Measurements from ENCODE around the gene PILRB.
A peak's percentile ranks its signal among the peaks of the same experiment; 100 is the strongest.
"Not testable (repeated sequence)": the region's sequence is repeated elsewhere in the genome, so short reads cannot be mapped to it uniquely, and the experiment has no call there.

PILRB gene

GRCh38 chr7:100358027-100358856 lies at the start of gene PILRB:
Gene PILRB (plus strand): TSS chr7:100358117. CDS start chr7:100358303, 186 bp downstream.
- TF ChIP-seq ZNF274 (IDR thresholded peaks at IDR 0.05; ENCODE audit: low read depth, low read length) = no peak
- no peak within 1 kb of the TSS for H3K4me3 ChIP-seq (ENCODE audit: low read length)

- H3K4me3 ChIP-seq (ENCODE audit: low read length) = not testable (repeated sequence)
Observed at GRCh38 chr7:100318329-100318728, 39.6 kb upstream of the PILRB start.

GRCh38 chr7:100321648-100322047 lies 36.3 kb upstream of the PILRB start:
- H3K4me3 ChIP-seq (ENCODE audit: low read length) = not testable (repeated sequence)

GRCh38 chr7:100324194-100324593 lies 33.7 kb upstream of the PILRB start:
- not testable (repeated sequence) for H3K4me3 ChIP-seq (ENCODE audit: low read length)

GRCh38 chr7:100325671-100326070 lies 32.2 kb upstream of the PILRB start:
- H3K4me3 ChIP-seq (ENCODE audit: low read length) = not testable (repeated sequence)

- not testable (repeated sequence) for H3K4me3 ChIP-seq (ENCODE audit: low read length)
Observed at GRCh38 chr7:100326914-100327313, 31.0 kb upstream of the PILRB start.

GRCh38 chr7:100335566-100336466 lies 22.1 kb upstream of the PILRB start:
- H3K4me3 ChIP-seq (ENCODE audit: low read length) = peak overlapping the region; percentile 79

- H3K4me3 ChIP-seq (ENCODE audit: low read length) = not testable (repeated sequence)
Observed at GRCh38 chr7:100338083-100338696, 19.7 kb upstream of the PILRB start.

GRCh38 chr7:100341286-100341685 lies 16.6 kb upstream of the PILRB start:
- H3K4me3 ChIP-seq (ENCODE audit: low read length) = not testable (repeated sequence)

- TF ChIP-seq ZNF274 (IDR thresholded peaks at IDR 0.05; ENCODE audit: low read depth, low read length) = no peak
- no peak overlapping the region for H3K4me3 ChIP-seq (ENCODE audit: low read length)
Observed at GRCh38 chr7:100342765-100343164, 15.2 kb upstream of the PILRB start.

- not testable (repeated sequence) for H3K4me3 ChIP-seq (ENCODE audit: low read length)
Observed at GRCh38 chr7:100344124-100344559, 13.8 kb upstream of the PILRB start.

GRCh38 chr7:100344560-100345287 lies 13.2 kb upstream of the PILRB start:
- H3K4me3 ChIP-seq (ENCODE audit: low read length) = not testable (repeated sequence)

- not testable (repeated sequence) for H3K4me3 ChIP-seq (ENCODE audit: low read length)
Observed at GRCh38 chr7:100345288-100345672, 12.6 kb upstream of the PILRB start.

GRCh38 chr7:100346921-100347320 lies 11.0 kb upstream of the PILRB start:
- no peak overlapping the region for H3K4me3 ChIP-seq (ENCODE audit: low read length)
- TF ChIP-seq ZNF274 (IDR thresholded peaks at IDR 0.05; ENCODE audit: low read depth, low read length) = no peak

- H3K4me3 ChIP-seq (ENCODE audit: low read length) = no peak overlapping the region
- TF ChIP-seq ZNF274 (IDR thresholded peaks at IDR 0.05; ENCODE audit: low read depth, low read length) = no peak
Observed at GRCh38 chr7:100348805-100349204, 9.1 kb upstream of the PILRB start.

All from GM08714 (cell line).